Osteocyte (in vitro differentiated cells): ENCODE data around the gene PRR29. TPM values are rescaled to one million over a fixed set of nuclear protein-coding genes. Genes with fewer than 3 reads are reported as not detected.

Source experiments
- DNase-seq: peaks from one replicate; pipeline ENCODE4 v3.0.0; 2021; ENCODE audit warnings: mixed read lengths; ENCODE audit not compliant: unreplicated experiment; ENCODE audit errors: extremely low spot score
- H3K27ac Mint-ChIP-seq: one replicate; pipeline ENCODE4 v1.8.0; 2021; ENCODE audit warnings: mild to moderate bottlenecking, mixed read lengths; ENCODE audit not compliant: unreplicated experiment
- H3K27me3 Mint-ChIP-seq: one replicate; pipeline ENCODE4 v1.8.0; 2021; ENCODE audit warnings: mixed read lengths; ENCODE audit not compliant: unreplicated experiment
- H3K36me3 Mint-ChIP-seq: one replicate; pipeline ENCODE4 v1.8.0; 2021; ENCODE audit warnings: mixed read lengths; ENCODE audit not compliant: unreplicated experiment
- H3K4me1 Mint-ChIP-seq: one replicate; pipeline ENCODE4 v1.8.0; 2021; ENCODE audit warnings: mixed read lengths; ENCODE audit not compliant: unreplicated experiment
- H3K4me3 Mint-ChIP-seq: one replicate; pipeline ENCODE4 v1.8.0; 2021; ENCODE audit warnings: mild to moderate bottlenecking, moderate library complexity, mixed read lengths; ENCODE audit not compliant: unreplicated experiment
- H3K9me3 Mint-ChIP-seq: one replicate; pipeline ENCODE4 v1.8.0; 2021; ENCODE audit warnings: mixed read lengths; ENCODE audit not compliant: unreplicated experiment
- CTCF ChIP-seq: fragments of 200-600 bp; sonication (generic); IDR thresholded peaks from 2 replicates; pipeline ENCODE4 v1.5.0; 2021; ENCODE audit warnings: antibody characterized with exemption, mild to moderate bottlenecking, moderate library complexity
- total RNA-seq: library from RNA; stranded (reverse); gene quantifications from 2 replicates; pipeline ENCODE4 v1.2.1, GENCODE V29; 2021

Gene PRR29
- total RNA-seq, 1 donor from 2014 or later: not detected

- Mint-ChIP-seq H3K36me3 (no peaks in the 10 kb centered on the region), H3K9me3 (no peaks in the 10 kb centered on the region), H3K27me3 (peaks cover 18% of the 10 kb centered on the region), H3K27ac (no peak overlapping the region), H3K4me1 (peaks cover 4% of the 10 kb centered on the region), H3K4me3 (no peak overlapping the region)
- TF ChIP-seq CTCF: no peak
- no peak for DNase-seq
Observed at GRCh38 chr17:64024781-64025731, 26.9 kb downstream of the PRR29 start.

GRCh38 chr17:64025732-64026294, 27.7 kb downstream of the PRR29 start:
- Mint-ChIP-seq H3K27me3 (peaks cover 18% of the 10 kb centered on the region), H3K4me1 (peaks cover 4% of the 10 kb centered on the region), H3K9me3 (no peaks in the 10 kb centered on the region), H3K36me3 (no peaks in the 10 kb centered on the region), H3K27ac (no peak overlapping the region), H3K4me3 (peak overlapping the region; percentile 63)
- DNase-seq: no peak
- peak; percentile 96 for TF ChIP-seq CTCF

DNA sequence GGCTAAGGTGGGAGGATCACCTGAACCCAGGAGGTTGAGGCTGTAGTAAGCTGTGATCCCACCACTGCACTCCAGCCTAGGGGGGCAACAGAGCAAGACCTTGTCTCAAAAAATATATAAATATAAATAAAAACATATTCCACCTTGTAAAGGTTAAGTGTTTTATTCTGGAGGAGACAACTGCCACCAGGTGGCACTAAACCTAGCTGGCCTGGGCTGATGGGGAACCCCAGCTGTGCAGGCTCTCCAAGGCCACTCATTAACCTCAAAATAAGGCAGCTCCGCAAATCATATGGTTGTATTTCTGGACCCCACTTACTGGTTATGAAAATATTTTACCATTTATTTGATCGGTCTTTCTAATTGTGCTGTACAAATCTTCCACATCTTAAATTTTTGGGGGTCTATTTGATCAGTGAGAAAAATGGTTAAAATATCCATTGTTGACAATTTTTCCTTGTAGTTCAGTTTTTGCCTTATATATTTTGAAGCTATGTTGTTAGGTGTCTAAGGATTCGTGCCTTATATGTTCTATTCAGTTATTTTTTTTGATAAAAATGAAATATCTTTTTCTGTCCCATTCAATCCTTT, 30.8 kb downstream of the PRR29 start:
- Mint-ChIP-seq H3K27ac (no peak overlapping the region), H3K4me1 (peaks cover 4% of the 10 kb centered on the region), H3K36me3 (no peaks in the 10 kb centered on the region), H3K4me3 (no peak overlapping the region), H3K27me3 (peaks cover 15% of the 10 kb centered on the region), H3K9me3 (no peaks in the 10 kb centered on the region)
- no peak for DNase-seq
- TF ChIP-seq CTCF: peak; percentile 85

GRCh38 chr17:64032081-64032480, 33.9 kb downstream of the PRR29 start:
- H3K9me3 Mint-ChIP-seq: no peaks in the 10 kb centered on the region

More at GRCh38 chr17:64032081-64032480, 33.9 kb downstream of the PRR29 start:
- peaks cover 5% of the 10 kb centered on the region for H3K27me3 Mint-ChIP-seq
- no peak overlapping the region for H3K4me3 Mint-ChIP-seq
- no peak for TF ChIP-seq CTCF
- no peaks in the 10 kb centered on the region for H3K4me1 Mint-ChIP-seq
- DNase-seq: no peak
- no peak overlapping the region for H3K27ac Mint-ChIP-seq
- no peaks in the 10 kb centered on the region for H3K36me3 Mint-ChIP-seq
